Measurements from ENCODE around the gene TMEM156.

The TMEM156 gene

GRCh38 chr4:39048311-39048710, 16.1 kb upstream of the TMEM156 start:
- TF ChIP-seq NFIC (IDR thresholded peaks at IDR 0.05) (no peak), YY1 (IDR thresholded peaks at IDR 0.05; ENCODE audit: low read depth) (no peak), TEAD4 (IDR thresholded peaks at IDR 0.05) (no peak), CREB1 (IDR thresholded peaks at IDR 0.05; ENCODE audit: low read depth) (no peak), FOXM1 (IDR thresholded peaks at IDR 0.05; ENCODE audit: borderline replicate concordance, low read depth) (no peak), USF1 (IDR thresholded peaks at IDR 0.05) (no peak), ZBTB7A (IDR thresholded peaks at IDR 0.05; ENCODE audit: low read depth) (no peak), RAD21 (IDR thresholded peaks at IDR 0.05; ENCODE audit: low read depth) (no peak), TCF12 (IDR thresholded peaks at IDR 0.05; ENCODE audit: low read depth) (no peak), TAF1 (IDR thresholded peaks at IDR 0.05; ENCODE audit: low read depth) (no peak), CEBPB (IDR thresholded peaks at IDR 0.05) (no peak), EGR1 (IDR thresholded peaks at IDR 0.05) (no peak), EP300 (IDR thresholded peaks at IDR 0.05; ENCODE audit: borderline replicate concordance) (no peak)
- TF ChIP-seq, protein P1, sequence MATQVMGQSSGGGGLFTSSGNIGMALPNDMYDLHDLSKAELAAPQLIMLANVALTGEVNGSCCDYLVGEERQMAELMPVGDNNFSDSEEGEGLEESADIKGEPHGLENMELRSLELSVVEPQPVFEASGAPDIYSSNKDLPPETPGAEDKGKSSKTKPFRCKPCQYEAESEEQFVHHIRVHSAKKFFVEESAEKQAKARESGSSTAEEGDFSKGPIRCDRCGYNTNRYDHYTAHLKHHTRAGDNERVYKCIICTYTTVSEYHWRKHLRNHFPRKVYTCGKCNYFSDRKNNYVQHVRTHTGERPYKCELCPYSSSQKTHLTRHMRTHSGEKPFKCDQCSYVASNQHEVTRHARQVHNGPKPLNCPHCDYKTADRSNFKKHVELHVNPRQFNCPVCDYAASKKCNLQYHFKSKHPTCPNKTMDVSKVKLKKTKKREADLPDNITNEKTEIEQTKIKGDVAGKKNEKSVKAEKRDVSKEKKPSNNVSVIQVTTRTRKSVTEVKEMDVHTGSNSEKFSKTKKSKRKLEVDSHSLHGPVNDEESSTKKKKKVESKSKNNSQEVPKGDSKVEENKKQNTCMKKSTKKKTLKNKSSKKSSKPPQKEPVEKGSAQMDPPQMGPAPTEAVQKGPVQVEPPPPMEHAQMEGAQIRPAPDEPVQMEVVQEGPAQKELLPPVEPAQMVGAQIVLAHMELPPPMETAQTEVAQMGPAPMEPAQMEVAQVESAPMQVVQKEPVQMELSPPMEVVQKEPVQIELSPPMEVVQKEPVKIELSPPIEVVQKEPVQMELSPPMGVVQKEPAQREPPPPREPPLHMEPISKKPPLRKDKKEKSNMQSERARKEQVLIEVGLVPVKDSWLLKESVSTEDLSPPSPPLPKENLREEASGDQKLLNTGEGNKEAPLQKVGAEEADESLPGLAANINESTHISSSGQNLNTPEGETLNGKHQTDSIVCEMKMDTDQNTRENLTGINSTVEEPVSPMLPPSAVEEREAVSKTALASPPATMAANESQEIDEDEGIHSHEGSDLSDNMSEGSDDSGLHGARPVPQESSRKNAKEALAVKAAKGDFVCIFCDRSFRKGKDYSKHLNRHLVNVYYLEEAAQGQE (IDR thresholded peaks at IDR 0.05; ENCODE audit: low read depth) = no peak
- TF ChIP-seq, protein P2, sequence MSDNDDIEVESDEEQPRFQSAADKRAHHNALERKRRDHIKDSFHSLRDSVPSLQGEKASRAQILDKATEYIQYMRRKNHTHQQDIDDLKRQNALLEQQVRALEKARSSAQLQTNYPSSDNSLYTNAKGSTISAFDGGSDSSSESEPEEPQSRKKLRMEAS (IDR thresholded peaks at IDR 0.05) = no peak

GRCh38 chr4:39047681-39048080, 15.5 kb upstream of the TMEM156 start:
- TF ChIP-seq EGR1 (IDR thresholded peaks at IDR 0.05) (no peak), CREB1 (IDR thresholded peaks at IDR 0.05; ENCODE audit: low read depth) (no peak), TEAD4 (IDR thresholded peaks at IDR 0.05) (no peak), CEBPB (IDR thresholded peaks at IDR 0.05) (no peak), EP300 (IDR thresholded peaks at IDR 0.05; ENCODE audit: borderline replicate concordance) (no peak), RAD21 (IDR thresholded peaks at IDR 0.05; ENCODE audit: low read depth) (no peak), TCF12 (IDR thresholded peaks at IDR 0.05; ENCODE audit: low read depth) (no peak), FOXM1 (IDR thresholded peaks at IDR 0.05; ENCODE audit: borderline replicate concordance, low read depth) (no peak), NFIC (IDR thresholded peaks at IDR 0.05) (no peak), USF1 (IDR thresholded peaks at IDR 0.05) (no peak), TAF1 (IDR thresholded peaks at IDR 0.05; ENCODE audit: low read depth) (no peak), ZBTB7A (IDR thresholded peaks at IDR 0.05; ENCODE audit: low read depth) (no peak), YY1 (IDR thresholded peaks at IDR 0.05; ENCODE audit: low read depth) (no peak)
- TF ChIP-seq, protein P1 (IDR thresholded peaks at IDR 0.05; ENCODE audit: low read depth) = no peak
- TF ChIP-seq, protein P2 (IDR thresholded peaks at IDR 0.05) = no peak

DNA sequence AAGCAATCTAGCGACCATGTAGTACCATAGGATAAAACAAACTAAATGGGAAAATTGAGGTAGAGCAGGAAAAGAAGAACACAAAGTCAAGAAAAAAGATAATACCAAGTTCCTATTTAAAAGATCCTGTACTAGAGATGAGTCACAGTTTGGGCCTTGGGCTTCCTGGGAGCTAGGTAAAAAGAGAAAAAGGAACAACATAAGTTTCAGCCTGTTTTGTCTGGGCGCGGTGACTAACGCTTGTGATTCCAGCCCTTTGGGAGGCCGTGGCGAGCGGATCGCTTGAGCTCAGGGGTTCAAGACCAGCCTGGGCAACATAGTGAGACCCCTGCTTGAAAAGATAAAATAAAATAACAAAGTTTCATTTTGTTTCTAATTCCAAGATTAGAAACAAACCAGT, 14.0 kb upstream of the TMEM156 start:
- TF ChIP-seq NFIC (IDR thresholded peaks at IDR 0.05) = no peak
- TF ChIP-seq, protein P1 (IDR thresholded peaks at IDR 0.05; ENCODE audit: low read depth) = no peak
- TF ChIP-seq, protein P2 (IDR thresholded peaks at IDR 0.05) = no peak
- TF ChIP-seq FOXM1 (IDR thresholded peaks at IDR 0.05; ENCODE audit: borderline replicate concordance, low read depth) = no peak
- TF ChIP-seq RAD21 (IDR thresholded peaks at IDR 0.05; ENCODE audit: low read depth) = no peak

- TF ChIP-seq TAF1 (IDR thresholded peaks at IDR 0.05; ENCODE audit: low read depth) = no peak
These were observed 13.6 kb upstream of the TMEM156 start for GRCh38 chr4:39045827-39046221.
